HG02884 (cell line): ENCODE data around the gene NAT10.

Experiments
- ATAC-seq: cut with Tn5 transposase; IDR thresholded peaks from one replicate; pipeline ENCODE4 v1.9.1; 2021; ENCODE audit warnings: mild to moderate bottlenecking, moderate library complexity; ENCODE audit not compliant: unreplicated experiment

NAT10 gene

DNA sequence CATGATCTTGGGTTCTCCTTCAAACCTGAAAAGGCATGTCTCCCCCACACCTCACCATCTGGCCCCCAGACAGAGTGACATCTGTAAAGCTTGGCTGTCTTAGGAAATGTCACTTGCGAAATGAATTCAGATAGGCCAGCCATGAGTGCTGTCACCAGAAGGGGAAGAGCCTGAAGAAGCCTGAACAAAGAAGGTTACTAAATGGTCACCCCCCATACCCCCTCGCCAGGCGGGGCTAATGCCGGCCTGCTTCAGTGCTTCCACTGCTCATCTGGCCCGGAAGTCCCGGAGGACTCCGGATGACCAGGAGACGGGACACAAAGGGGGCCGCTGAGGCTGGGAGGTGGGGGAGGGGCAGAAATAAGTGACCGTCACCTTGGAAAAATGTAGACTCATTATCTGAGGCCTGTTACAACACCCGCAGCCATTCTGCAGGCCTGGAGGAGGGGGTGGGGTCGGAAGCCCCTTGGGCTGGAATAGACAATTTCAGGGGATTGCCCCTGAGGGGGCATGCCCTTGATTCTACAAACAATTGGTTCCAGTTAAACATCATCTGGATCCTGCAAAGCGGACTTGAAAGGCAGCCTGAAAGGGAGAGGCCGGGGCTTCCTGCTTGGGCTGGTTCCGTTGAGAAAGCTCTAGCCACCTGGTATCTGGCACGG lies 43.2 kb downstream of the NAT10 start:
- no peak for ATAC-seq

DNA sequence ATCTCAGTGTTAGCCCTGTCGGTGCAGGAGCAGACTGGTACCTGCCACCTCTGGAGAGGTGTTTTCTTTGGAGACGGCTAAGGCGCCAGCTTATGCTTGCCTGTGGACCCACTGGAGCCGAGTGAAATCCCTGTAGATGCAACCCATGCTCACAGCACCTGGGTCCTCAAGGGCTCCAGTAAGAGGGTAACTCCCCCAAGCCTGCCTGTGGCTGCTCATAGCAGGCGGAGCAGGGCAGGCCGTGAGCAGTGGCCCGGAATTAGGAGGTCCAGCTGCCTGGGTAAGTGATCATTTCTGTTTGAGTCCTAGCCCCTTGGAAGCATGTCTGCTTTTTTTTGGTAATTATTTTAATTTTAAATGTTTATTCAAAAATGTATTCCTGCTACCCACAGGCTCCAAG lies 43.8 kb downstream of the NAT10 start:
- no peak for ATAC-seq

DNA sequence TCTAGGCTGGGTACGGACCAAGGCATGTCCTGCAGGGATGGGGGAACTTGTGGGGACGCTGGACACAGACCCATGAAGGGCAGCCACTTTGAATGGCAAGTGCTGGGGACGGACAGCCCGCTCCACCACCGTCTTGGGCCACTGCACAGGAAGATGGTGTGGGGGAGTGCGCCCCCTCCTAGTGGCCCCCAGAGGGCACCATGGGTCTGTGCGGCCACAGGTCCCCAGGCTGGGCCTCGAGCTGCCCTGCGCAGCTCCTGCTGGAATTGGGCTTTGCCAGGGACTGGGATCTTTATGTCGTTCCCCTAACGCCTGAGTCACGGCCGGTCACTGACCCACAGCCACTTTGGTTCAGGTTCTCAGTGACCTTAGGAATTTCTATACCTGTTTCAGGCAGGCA lies 44.4 kb downstream of the NAT10 start:
- no peak for ATAC-seq

- no peak for ATAC-seq
Measured at GRCh38 chr11:34150494-34151151, 45.2 kb downstream of the NAT10 start.

- no peak for ATAC-seq
Measured at GRCh38 chr11:34151166-34151565, 45.7 kb downstream of the NAT10 start.

- ATAC-seq, result no peak
Measured at GRCh38 chr11:34151916-34152845, 46.8 kb downstream of the NAT10 start.

DNA sequence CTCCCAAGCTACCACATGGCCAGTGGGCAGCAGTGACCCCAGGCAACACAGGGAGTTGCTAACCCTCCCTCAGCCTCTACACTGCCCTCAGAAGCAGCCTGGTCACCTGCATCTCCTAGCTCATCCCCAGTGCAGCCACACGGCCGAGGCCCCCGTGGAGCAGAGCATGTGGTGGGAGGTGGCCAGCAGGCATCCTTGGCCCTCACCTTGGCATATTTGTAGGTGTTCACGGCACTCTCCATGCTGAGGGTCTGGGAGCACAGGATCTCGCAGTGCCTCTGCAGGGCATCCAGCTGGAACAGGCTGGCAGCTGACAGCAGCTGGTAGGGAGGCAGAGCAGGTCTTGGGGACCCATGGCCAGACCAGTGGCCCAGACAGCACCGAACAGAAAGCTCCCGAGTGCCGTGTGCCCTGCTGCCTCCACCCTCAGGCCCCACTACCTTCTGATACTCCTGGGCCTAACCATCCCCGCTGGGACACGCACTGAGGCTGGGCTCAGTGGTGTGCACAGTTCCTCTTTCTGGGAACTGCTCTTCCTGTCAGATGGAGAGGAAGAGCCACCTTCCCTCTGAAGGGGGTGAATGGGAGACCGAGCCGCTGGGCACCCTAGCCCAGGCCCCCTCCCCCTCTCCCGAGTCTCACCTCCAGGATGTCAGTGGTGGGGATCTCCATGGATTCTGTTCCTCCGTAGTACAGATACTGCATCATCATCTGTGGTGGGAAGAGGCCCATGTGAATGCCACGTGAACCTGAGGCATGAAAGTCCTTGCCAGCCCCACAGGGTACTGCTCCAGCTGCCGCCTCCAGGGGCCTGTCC lies 48.8 kb downstream of the NAT10 start:
- ATAC-seq, result peak; percentile 73

GRCh38 chr11:34155057-34155756 lies 49.8 kb downstream of the NAT10 start:
- no peak for ATAC-seq

GRCh38 chr11:34155757-34156062 lies 50.3 kb downstream of the NAT10 start:
- ATAC-seq, result no peak

GRCh38 chr11:34157163-34157562 lies 51.7 kb downstream of the NAT10 start:
- ATAC-seq, result no peak

- no peak for ATAC-seq
Measured at GRCh38 chr11:34158661-34159060, 53.2 kb downstream of the NAT10 start.

DNA sequence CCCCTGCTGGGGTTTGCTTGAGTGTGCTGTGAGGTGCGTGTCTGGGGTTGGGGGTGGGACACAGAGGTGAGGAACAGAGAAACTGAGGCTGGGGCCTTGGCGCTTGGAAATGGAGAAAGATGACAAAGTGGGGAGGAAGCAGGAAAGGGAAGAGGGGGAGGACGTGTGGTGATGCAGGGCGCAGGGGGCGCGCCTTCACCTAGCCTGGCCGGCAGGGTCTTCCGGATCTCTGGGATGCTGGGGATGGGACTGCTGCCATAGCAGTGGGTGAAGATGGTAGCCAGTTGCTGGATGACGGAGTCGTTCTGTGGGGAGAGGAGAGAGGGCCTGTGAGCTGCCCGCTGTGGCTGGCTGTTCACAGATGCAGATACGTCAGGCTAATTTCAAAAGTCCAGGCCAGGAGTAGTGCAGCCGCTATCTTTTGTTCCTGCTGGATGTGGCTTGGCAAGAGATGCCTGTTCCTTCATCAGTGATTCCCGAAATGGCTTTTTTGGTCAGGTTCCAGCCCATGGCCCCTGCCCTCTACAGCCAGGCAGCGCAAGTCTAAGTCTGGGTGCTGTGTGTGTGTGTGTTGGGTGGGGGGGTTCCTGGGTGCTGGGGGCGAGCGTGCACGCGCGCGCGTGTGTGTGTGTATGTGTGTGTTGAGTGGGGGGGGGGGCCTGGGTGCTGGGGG lies 54.8 kb downstream of the NAT10 start:
- no peak for ATAC-seq

DNA sequence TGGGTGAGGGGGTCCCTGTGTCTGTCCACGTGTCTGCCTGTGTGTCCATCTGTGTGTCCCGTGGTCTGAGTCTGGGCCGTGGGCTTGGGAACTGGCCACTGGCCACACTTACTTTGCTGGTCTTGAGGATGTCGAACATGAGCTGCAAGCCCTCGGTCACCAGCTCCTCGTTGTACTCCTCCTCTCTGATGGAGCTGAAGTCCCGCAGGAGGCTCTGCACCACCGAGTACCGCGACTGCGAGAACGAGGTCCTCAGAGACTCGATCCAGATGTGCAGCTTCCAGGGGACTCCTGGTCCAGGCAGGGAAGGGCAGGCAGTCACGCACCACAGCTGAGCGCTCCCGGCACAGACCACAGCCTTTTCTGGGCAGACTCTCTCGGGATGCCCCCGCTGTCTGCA lies 55.4 kb downstream of the NAT10 start:
- no peak for ATAC-seq

- ATAC-seq, result no peak
Measured at GRCh38 chr11:34161361-34161760, 55.9 kb downstream of the NAT10 start.

DNA sequence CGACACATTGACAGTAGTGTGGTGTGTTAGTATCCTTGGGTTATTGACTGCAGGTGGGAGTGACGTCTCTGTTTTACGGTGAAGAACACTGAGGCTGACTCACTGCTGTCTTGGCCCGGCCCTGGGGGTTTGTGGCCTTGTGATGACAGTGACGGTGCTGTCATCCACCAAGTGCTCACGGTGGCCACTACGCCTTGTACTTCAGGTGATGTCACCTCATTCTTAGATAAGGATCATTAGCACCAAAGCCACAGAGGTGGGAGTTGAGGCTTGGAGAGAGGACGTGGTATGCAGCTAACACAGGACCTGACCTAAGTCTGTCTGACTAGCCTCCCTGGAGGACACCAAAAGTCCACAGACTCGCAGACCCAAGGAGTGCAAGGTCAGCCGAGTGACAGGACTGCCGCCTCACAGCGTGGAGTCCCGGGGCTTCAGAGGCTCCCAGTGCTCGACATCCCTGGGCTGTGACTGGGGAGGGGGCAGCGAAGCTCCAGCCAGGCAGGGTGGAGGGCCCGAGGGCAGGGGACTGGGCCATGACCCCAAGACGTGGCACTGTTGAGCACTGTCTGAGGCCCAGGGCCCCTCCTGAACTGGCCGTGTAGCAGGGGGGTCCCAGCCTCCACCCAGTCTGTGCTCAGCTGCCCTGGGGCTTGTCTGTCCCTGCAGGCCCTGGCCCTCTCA lies 56.5 kb downstream of the NAT10 start:
- ATAC-seq, result no peak

GRCh38 chr11:34162493-34162820 lies 57.0 kb downstream of the NAT10 start:
- ATAC-seq, result no peak

DNA sequence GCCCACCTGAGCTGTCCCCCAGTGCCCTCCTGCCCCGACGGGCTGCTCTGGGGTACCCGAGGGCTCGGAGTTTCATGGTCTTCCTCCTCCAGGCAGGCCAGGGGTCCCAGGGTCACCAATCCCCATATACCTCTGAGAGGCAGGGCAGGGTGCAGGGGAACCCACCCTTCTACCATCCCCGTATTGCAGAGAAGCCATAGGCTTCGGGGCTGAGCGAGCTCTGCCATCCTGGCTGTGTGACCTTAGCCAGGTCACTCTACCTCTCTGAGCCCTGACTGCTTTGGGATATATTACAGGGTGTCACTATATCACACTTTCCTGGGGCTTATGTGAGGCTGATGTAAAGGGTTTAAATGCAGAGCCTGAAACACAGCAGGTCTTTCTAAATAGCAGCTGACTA lies 57.4 kb downstream of the NAT10 start:
- ATAC-seq, result no peak

GRCh38 chr11:34165121-34165520 lies 59.7 kb downstream of the NAT10 start:
- ATAC-seq, result no peak

DNA sequence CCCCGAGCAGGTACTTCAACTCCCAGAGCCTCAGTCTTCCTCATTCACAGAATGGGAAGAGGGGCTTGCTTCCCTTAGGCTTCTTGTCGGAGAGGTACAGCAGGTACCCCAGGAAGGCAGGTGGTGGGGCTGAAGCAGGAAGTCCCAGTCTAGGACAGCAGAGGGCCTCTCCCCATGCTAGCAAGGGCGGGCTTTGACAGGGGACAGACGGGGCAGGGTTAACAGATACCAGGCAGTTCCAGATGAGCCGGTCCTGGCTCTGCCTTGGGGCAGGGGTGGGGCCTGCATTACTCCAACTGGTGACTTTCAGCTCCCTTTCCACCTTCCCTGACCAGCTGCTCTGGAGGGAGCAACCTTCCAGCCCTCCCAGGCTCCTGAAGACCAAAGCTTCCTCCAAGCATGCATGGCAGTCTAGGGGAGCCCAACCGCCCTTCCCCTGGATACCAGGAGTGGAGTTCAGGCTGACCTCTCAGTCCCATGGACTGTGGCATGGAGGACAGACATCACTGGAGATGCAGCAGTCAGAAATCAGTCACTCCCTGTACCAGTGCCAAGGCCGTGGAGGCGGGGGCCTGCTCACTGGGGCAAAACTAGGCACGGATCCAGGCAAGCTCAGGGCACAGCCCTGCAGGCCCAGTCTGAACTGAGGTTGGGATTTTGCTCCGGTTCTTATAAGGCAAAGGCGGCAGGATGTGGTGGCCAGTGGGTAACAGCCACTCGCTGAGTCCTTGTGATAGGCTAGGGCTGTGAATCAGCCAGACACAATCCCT lies 60.5 kb downstream of the NAT10 start:
- no peak for ATAC-seq
